GM23248 (cell line): ENCODE results near the gene NR2F6.

ENCODE experiments used
- EZH2 ChIP-seq: fragments of 200-600 bp; sonication (generic); IDR thresholded peaks from 2 replicates; pipeline ENCODE4 v1.6.1; 2018; ENCODE audit warnings: antibody characterized with exemption, mild to moderate bottlenecking; ENCODE audit not compliant: insufficient read depth, poor library complexity, severe bottlenecking
- EZH2phosphoT487 ChIP-seq: fragments of 200-600 bp; sonication (generic); IDR thresholded peaks from 2 replicates; pipeline ENCODE4 v1.6.1; 2018; ENCODE audit warnings: antibody characterized with exemption, moderate library complexity, mild to moderate bottlenecking, low read depth; ENCODE audit not compliant: insufficient read depth

DNA sequence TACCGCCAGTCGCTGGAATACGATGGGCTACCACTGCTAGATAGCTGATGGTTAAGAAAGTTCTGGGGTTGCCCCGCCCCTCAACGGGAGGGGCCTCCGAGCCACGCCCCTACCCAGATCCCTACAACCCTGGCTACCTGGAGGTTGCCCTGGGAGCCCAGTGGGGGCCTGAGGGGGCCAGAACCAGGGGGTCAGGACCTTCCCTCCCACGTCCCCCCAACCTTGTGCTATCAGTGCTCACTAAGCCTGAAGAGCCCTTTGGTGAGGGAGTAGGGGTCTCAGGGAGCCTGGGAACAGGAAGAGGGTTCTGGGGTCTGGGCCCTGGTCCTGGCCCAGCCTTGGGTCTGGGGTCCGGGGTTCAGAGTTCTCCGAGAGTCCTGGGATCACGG lies 10.8 kb downstream of the NR2F6 start:
- TF ChIP-seq EZH2 (no peak), EZH2phosphoT487 (no peak)
